Upper lobe of left lung (tissue), 6 donors: ENCODE results near the gene C2orf78. TPM values are rescaled to one million over a fixed set of nuclear protein-coding genes. Genes with fewer than 3 reads are reported as not detected.
A peak's percentile ranks its signal among the peaks of the same experiment; 100 is the strongest.
"Not testable (repeated sequence)": the region's sequence is repeated elsewhere in the genome, so short reads cannot be mapped to it uniquely, and the experiment has no call there.

Experiments
- ATAC-seq, 2 donors: fragments of 200-7000 bp; cut with Tn5 transposase; one replicate each; pipeline ENCODE4 v1.9.1; 2022; ENCODE audit warnings: mild to moderate bottlenecking in 2 of 2, moderate library complexity in 2 of 2; ENCODE audit not compliant: low FRiP score in 2 of 2
- DNase-seq, 2 donors: peaks; one replicate each; pipeline ENCODE4 v3.0.0-alpha.2; 2019 to 2020
- H3K27ac ChIP-seq, 4 donors: fragments of 200-600 bp; sonication (generic); one replicate each; pipeline ENCODE4 v1.5.1; 2016 to 2019
- H3K27me3 ChIP-seq, 4 donors: fragments of 200-600 bp; sonication (generic); one replicate each; pipeline ENCODE4 v1.5.1; 2017 to 2019
- H3K36me3 ChIP-seq, 4 donors: fragments of 200-600 bp; sonication (generic); one replicate each; pipeline ENCODE4 v1.5.1; 2016 to 2019
- H3K4me1 ChIP-seq, 4 donors: fragments of 200-600 bp; sonication (generic); one replicate each; pipeline ENCODE4 v1.5.1; 2018 to 2019
- H3K4me3 ChIP-seq, 4 donors: fragments of 200-600 bp; sonication (generic); one replicate each; pipeline ENCODE4 v1.5.1; 2017 to 2019; ENCODE audit warnings: mild to moderate bottlenecking in 2 of 4, moderate library complexity in 1 of 4
- H3K9me3 ChIP-seq, 4 donors: fragments of 200-600 bp; sonication (generic); one replicate each; pipeline ENCODE4 v1.5.1; 2018 to 2019
- CTCF ChIP-seq, 6 experiments: fragments of 450-650 bp in 4 of 6; fragments of 200-600 bp in 2 of 6; sonication (generic) in 2 of 6; IDR thresholded peaks; one replicate each; pipeline ENCODE4 v1.5.1; 2016 to 2019; ENCODE audit warnings: antibody characterized with exemption in 6 of 6
- EP300 ChIP-seq, 4 donors: sonication (generic); formaldehyde crosslinking; IDR thresholded peaks; one replicate each; pipeline ENCODE4 v1.5.1; 2017; ENCODE audit warnings: antibody characterized with exemption in 4 of 4, control low read depth in 2 of 4
- POLR2A ChIP-seq, 4 donors: fragments of 450-650 bp; IDR thresholded peaks; one replicate each; pipeline ENCODE4 v1.5.1; 2016 to 2017; ENCODE audit warnings: antibody characterized with exemption in 4 of 4, mild to moderate bottlenecking in 2 of 4
- POLR2AphosphoS5 ChIP-seq, 2 donors: sonication (generic); formaldehyde crosslinking; IDR thresholded peaks; one replicate each; pipeline ENCODE4 v1.5.1; 2017; ENCODE audit warnings: antibody characterized with exemption in 2 of 2
- WGBS, 2 donors: methylation state at CpG; one replicate each; pipeline ENCODE4 v1.1.5; 2017 to 2018; 5-methylcytosine and 5-hydroxymethylcytosine counted together
- total RNA-seq, 6 donors: library from RNA; depleted of rRNA in 4 of 6; stranded (reverse); fragments of >200 nt in 4 of 6; gene quantifications; one replicate each; pipeline versions ENCODE4 v1.1.0 to v1.2.1, GENCODE V29; 2016 to 2021
- donor health status: DM: no; HTN: no; CAD: no; lungs with moderate emphysema.
- donor health status: DM: no; HTN: yes; CAD: no; lungs with severe emphysema.

Gene C2orf78
- total RNA-seq, 6 donors from 2014 or later, result not detected

GRCh38 chr2:73766994-73767393, 17.0 kb upstream of the C2orf78 start:
- Histone ChIP-seq H3K4me1 (no peaks in the 10 kb centered on the region), H3K9me3 (no peaks in the 10 kb centered on the region), H3K27me3 (no peaks in the 10 kb centered on the region), H3K4me3 (no peak overlapping the region), H3K36me3 (peaks cover 24 to 94% (median 54%) of the 10 kb centered on the region in 4 donors), H3K27ac (no peak overlapping the region)
- WGBS, 2 donors, result 90 to 92% methylated on average over 4 of the region's 4 CpGs
- no peak for DNase-seq
- ATAC-seq, result no peak
- TF ChIP-seq CTCF (IDR thresholded peaks at IDR 0.05) (no peak), POLR2AphosphoS5 (IDR thresholded peaks at IDR 0.05) (no peak), EP300 (IDR thresholded peaks at IDR 0.05) (no peak), POLR2A (IDR thresholded peaks at IDR 0.05) (no peak)

- Histone ChIP-seq H3K9me3 (no peaks in the 10 kb centered on the region), H3K4me1 (no peaks in the 10 kb centered on the region), H3K4me3 (no peak overlapping the region), H3K27me3 (no peaks in the 10 kb centered on the region), H3K36me3 (peaks cover 20 to 90% (median 54%) of the 10 kb centered on the region in 4 donors), H3K27ac (no peak overlapping the region)
- no peak for TF ChIP-seq POLR2A (IDR thresholded peaks at IDR 0.05)
- no peak for TF ChIP-seq CTCF (IDR thresholded peaks at IDR 0.05)
- TF ChIP-seq POLR2AphosphoS5 (IDR thresholded peaks at IDR 0.05), result no peak
- DNase-seq (no peak), ATAC-seq (no peak)
- WGBS, 2 donors, result 80 to 91% methylated on average over 3 of the region's 3 CpGs
These were observed 13.3 kb upstream of the C2orf78 start for GRCh38 chr2:73770725-73771124.

- peaks cover 0 to 8% (median under 1%) of the 10 kb centered on the region in 4 donors for H3K4me1 ChIP-seq
- no peaks in the 10 kb centered on the region for H3K27me3 ChIP-seq
- ATAC-seq (no peak), DNase-seq (no peak)
- peaks cover 20 to 88% (median 46%) of the 10 kb centered on the region in 4 donors for H3K36me3 ChIP-seq
- TF ChIP-seq CTCF (IDR thresholded peaks at IDR 0.05) (no peak), POLR2A (IDR thresholded peaks at IDR 0.05) (no peak), POLR2AphosphoS5 (IDR thresholded peaks at IDR 0.05) (no peak), EP300 (IDR thresholded peaks at IDR 0.05) (no peak)
- H3K4me3 ChIP-seq, result no peak overlapping the region
- no peak overlapping the region for H3K27ac ChIP-seq
- H3K9me3 ChIP-seq, result no peaks in the 10 kb centered on the region
These were observed 11.2 kb upstream of the C2orf78 start for GRCh38 chr2:73772819-73773218.

- ATAC-seq (no peak), DNase-seq (no peak)
- Histone ChIP-seq H3K27ac (no peak overlapping the region), H3K4me3 (no peak overlapping the region), H3K4me1 (peaks cover 13 to 23% (median 16%) of the 10 kb centered on the region in 4 donors), H3K9me3 (no peaks in the 10 kb centered on the region), H3K27me3 (no peaks in the 10 kb centered on the region), H3K36me3 (peaks cover 14 to 57% (median 27%) of the 10 kb centered on the region in 4 donors)
- TF ChIP-seq POLR2A (IDR thresholded peaks at IDR 0.05), result no peak
- TF ChIP-seq POLR2AphosphoS5 (IDR thresholded peaks at IDR 0.05), result no peak
- TF ChIP-seq CTCF (IDR thresholded peaks at IDR 0.05), result no peak
- no peak for TF ChIP-seq EP300 (IDR thresholded peaks at IDR 0.05)
- WGBS, 2 donors, result 89% methylated on average over 4 of the region's 4 CpGs
These were observed 7.6 kb upstream of the C2orf78 start for GRCh38 chr2:73776381-73776780.

GRCh38 chr2:73776869-73777519, 7.0 kb upstream of the C2orf78 start:
- peaks cover 13 to 23% (median 16%) of the 10 kb centered on the region in 4 donors for H3K4me1 ChIP-seq
- WGBS, 2 donors, result 86 to 88% methylated on average over 8 of the region's 8 CpGs
- TF ChIP-seq POLR2AphosphoS5 (IDR thresholded peaks at IDR 0.05), result no peak
- no peak for TF ChIP-seq EP300 (IDR thresholded peaks at IDR 0.05)
- no peak for TF ChIP-seq POLR2A (IDR thresholded peaks at IDR 0.05)
- no peak for TF ChIP-seq CTCF (IDR thresholded peaks at IDR 0.05)
- H3K36me3 ChIP-seq, result peaks cover 14 to 53% (median 25%) of the 10 kb centered on the region in 4 donors
- H3K9me3 ChIP-seq, result no peaks in the 10 kb centered on the region
- ATAC-seq (no peak), DNase-seq (no peak)
- H3K27me3 ChIP-seq, result no peaks in the 10 kb centered on the region
- H3K4me3 ChIP-seq, result no peak overlapping the region
- no peak overlapping the region for H3K27ac ChIP-seq

GRCh38 chr2:73778867-73779466, 5.0 kb upstream of the C2orf78 start:
- ATAC-seq, H3K27me3 ChIP-seq, H3K9me3 ChIP-seq: not testable (repeated sequence)
- H3K4me3 ChIP-seq, result peak overlapping the region; percentile 60 to 87 (median 71)
- 68 to 72% methylated on average over 18 of the region's 18 CpGs for WGBS, 2 donors
- peak in 1 of 2 donors; percentile 26 for DNase-seq
- H3K36me3 ChIP-seq, result peaks cover 6 to 33% (median 16%) of the 10 kb centered on the region in 4 donors
- peak overlapping the region; percentile 92 to 94 (median 92) for H3K27ac ChIP-seq
- peaks cover 13 to 23% (median 16%) of the 10 kb centered on the region in 4 donors for H3K4me1 ChIP-seq
